ENCODE data around the gene PODNL1.
"Not testable (repeated sequence)": the region's sequence is repeated elsewhere in the genome, so short reads cannot be mapped to it uniquely, and the experiment has no call there.

Gene PODNL1

DNA sequence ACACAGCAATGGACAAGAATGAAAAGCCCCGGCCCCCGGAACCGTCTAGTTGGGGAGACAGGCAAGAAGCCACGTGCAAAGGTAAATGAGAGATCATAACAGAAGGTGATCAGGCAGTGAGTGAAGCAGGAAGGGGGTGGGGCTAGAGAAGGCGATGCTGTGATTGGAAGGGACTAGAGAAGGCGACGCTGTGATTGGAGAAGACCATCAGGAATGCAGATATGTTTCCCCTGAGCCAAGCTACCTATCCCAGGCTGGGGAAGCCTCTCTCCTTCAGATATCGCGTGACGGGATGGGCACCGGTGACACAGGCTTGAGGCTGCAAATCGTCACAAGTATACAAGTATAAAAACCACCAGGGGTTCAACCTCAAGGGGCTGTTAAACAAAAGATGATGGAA is 35.9 kb upstream of the PODNL1 start:
- peak in 3 of 56 donors; percentile 21 to 42 (median 29) for DNase-seq

DNA sequence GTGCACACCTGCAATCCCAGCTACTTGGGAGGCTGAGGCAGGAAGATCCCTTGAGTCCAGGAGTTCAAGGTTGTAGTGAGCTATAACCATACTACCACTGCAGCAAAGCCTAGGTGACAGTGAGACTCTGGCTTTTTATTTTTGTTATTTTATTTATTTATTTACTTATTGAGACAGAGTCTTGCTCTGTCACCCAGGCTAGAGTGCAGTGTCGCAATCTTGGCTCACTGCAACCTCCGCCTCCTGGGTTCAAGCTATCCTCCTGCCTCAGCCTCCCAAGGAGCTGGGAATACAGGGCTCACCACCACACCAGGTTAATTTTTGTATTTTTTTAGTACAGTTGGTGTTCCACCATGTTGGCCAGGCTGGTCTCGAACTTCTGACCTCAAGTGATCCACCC is 35.3 kb upstream of the PODNL1 start:
- DNase-seq, result not testable (repeated sequence)

- DNase-seq, result no peak
Measured at GRCh38 chr19:13972368-13973155, 34.3 kb upstream of the PODNL1 start.

DNA sequence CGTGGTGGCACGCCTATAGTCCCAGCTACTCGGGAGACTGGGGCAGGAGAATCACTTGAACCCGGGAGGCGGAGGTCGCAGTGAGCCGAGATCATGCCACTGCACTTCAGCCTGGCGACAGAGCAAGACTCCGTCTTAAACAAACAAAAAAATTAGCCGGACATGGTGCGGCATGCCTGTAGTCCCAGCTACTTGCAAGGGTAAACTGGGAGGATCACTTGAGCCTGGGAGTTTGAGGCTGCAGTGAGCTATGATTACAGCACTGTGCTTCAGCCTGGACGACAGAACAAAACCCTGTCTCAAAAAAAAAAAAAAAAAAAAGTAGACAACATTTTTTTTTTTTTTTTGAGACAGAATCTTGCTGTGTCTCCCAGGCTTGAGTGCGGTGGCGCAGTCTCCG is 33.7 kb upstream of the PODNL1 start:
- not testable (repeated sequence) for DNase-seq

DNA sequence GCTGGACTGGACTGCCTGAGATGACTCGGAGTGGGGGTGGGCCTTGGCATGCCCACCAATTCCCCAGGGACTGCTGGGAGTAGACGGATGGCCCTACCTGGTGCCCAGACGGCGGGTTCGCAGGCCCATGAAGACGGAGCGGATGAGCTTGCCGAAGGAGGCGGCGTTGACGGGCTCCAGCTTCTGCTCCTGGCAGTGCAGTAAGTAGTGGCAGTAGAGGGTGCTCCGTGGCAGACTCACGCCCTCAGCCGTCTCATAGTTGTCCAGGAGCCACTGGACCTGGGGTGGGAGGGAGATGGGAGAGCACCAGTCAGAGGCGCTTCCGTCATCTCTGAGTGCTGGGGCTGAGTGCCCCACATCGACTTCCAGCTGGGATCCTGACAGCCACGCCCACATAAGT is 31.7 kb upstream of the PODNL1 start:
- DNase-seq, result no peak

DNA sequence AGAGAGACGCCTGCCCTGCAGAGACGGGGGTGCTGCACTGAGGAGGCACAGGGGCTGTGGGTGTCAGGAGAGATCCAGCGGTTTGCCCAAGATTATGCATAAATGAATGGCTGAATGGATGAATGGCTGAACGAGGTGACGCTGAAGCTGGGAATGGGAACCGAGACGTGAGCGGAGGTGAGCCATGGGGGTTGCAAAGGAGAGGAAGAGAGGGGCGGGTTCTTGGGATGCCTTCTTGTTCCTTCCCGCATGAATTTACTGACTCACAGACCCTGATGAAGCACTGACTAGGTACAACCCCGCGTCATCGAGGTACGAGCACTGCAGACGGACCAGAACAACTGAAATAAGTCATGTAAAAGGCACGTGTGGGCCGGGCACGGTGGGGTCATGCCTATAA is 30.8 kb upstream of the PODNL1 start:
- peak in 13 of 56 donors; percentile 7 to 61 (median 26) for DNase-seq

DNA sequence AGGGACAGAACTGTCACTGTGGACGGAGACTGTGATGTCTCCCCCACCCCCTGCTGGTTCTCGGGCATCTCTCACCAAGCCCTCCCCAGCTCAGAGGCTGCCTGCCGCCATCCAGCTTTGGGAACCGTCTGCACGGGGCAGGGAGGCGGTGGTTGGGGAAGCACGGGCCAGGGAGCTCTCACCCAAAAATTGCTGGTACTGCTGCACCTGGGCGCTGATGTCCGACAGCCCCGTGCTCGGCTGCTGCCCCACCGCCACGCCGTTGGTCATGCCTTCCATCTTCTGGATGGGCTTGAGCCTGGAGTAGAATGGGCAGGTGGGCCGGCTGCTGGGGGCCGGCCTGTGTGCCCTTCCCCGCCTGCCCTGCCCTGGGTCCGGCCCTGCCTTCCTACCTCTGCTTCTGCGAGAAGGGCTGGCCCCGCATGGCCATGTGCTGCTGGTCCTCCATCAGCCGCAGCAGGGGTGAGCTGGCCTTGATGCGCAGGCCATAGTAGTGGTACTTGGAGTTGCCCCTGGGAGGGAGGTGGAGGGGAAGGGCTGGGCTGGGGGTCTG is 30.2 kb upstream of the PODNL1 start:
- no peak for DNase-seq

DNA sequence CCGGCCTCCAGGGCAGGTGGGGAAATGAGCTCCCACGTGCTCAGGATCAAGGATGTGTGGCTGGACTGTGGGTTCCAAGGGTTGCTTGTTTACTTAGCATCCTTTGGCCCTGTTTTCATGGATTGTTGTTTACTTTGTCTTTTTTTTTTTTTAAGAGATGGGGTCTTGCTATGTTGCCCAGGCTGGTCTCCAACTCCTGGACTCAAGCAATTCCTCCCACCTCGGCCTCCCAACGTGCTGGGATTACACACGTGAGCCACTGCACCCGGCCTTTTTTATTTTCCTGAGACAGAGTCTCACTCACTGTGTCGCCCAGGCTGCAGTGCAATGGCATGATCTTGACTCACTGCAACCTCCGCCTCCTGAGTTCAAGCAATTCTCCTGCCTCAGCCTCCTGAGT is 29.0 kb upstream of the PODNL1 start:
- DNase-seq, result not testable (repeated sequence)

- DNase-seq, result no peak
Measured at GRCh38 chr19:13966684-13967128, 28.5 kb upstream of the PODNL1 start.

DNA sequence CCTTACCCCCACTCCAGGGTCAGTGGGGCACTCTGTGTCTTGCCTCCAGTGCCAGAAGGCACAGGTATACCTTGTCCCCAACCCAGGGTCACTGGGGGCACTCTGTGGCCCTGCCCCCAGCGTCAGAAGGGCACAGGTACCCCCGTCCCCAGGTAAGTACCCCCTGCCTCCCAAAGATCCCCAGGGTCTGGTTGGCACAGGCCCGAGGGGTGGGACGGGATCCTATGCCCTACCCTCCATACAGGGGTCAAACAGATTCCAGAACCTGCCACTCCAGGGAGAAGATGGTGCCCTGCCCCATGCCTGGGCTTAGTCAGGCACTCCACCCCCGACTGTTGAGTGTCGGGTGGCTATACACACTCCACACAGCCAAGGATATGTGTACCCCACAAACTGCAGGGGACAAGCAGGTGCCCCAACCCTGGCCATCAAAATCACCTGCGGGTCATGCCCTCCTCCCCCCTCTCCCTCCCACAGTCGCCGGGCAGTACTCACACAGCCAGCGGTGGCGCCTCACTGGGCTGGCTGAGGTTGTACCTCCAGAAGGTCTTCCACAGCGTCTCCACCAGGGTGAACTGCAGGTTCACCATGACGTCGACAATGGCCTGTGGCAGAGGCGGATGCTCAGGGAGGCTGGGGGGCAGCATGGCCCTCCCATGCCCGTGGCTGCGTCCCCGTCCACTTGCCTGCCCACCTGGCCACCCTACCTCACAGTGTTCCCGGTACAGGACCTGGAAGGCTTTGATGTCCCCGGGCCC is 27.9 kb upstream of the PODNL1 start:
- no peak for DNase-seq

DNA sequence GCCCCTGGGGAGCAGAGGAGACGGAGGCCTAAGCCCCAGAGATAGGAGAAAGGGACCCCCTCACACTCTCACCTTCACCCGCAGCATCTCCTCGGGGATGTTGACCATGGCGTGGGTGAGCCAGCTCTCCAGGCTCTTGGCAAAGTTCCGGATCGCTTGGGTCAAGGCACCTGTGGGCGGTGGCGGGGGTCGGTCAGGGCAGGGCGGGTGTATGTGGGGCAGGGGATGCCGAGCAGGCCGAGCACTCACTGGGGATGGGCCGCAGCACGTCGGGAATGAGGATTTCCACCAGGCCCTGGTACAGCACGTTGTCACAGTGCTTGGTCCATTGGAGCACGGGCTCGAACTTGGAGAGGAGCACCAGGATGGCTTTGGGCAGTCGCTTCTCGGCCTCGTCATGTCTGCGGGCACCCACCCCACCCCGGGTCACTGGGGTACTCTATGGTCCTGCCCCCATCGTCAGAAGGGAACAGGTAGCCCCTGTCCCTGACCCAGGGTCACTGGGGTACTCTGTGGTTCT is 27.2 kb upstream of the PODNL1 start:
- DNase-seq, result no peak

DNA sequence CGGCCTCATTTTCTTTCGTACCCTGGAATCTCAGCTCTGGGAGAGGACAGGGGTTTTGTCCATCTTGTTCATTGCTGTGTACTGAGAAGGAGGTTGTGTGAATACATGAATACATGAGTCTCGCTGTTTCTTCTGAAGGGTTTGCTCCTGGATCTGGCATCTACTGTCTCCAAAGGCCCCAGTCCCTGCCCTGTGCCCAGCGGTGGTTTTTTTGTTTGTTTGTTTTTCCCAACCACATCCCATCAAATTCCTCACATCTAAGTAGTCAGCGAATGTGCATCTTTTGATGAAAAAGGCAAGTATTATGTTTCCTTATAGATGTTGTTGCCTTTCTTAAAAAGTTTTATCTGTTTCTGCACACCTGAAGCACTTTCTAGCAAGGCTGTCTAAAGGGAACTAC is 26.6 kb upstream of the PODNL1 start:
- DNase-seq, result no peak

DNA sequence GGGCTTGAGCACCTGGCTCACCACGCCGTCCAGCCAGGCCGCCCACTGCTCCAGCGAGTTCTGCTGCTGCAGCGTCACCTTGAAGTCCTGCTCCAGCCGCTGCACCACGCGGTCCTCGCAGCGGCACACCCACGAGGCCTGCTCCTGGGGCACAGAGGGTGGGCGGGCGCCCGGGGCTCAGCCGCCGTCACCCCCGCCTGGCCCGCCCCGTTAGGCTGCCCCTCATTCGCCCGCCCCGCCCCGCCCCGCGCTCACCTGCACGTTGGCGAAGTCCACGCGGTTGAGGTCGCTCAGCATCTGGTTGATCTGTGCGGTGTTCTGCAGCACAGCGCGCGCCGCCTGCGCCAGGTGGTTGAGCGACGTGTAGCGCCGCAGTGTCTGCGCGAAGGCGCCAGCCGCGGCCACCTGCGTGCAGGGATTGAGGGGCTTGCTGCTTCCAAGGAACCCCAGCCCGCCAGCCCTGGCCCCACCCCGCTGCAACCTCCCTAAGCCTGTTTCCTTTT is 25.4 kb upstream of the PODNL1 start:
- no peak for DNase-seq

- no peak for DNase-seq
Measured at GRCh38 chr19:13962699-13963602, 24.7 kb upstream of the PODNL1 start.

GRCh38 chr19:13961826-13962698 is 23.8 kb upstream of the PODNL1 start:
- peak in 1 of 56 donors; percentile 9 for DNase-seq

DNA sequence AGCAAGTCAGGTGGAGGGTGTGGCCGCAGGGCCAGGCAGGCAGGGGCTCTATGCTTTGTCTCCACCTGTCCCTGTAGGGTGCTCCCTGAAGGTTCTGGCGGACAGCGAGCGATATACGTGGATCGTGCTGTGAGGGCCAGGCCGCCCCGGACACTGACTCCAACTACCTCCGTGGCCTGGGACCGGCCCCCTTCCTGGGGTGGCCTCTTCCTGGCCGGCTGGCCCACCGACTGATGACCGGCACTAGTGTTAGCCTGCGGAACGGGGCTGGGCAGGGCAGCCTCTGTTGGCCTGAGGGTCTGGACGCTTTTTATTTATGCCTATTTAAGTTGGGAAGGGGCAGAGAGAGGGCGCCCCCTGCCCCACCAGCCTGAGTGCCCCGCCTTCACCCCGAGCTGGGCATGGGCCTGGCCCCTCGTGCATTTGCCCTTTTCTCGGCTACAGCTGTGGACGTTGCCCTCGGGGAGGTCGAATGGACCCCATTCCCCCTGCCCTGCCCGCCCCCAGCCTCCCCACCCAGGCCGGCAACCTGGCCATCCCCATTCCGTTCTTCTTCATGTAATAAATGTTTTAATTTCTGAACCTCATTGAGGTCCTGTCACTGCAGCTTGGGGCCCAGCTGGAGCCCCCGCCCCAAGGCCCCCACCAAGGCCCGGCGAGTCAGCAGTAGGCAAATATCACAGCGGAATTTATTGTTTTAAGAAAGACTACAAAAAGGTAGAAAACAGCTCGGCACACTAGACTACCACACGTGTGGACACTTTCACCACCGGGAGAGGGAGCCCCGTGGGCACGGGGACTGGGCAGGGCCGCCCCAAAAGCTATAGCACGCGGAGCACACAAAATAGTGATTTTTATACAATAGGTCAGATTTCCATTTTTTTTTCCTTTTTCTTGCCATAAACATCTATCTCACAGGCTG is 22.9 kb upstream of the PODNL1 start:
- DNase-seq, result no peak

- no peak for DNase-seq
Measured at GRCh38 chr19:13959962-13960862, 22.0 kb upstream of the PODNL1 start.

Measured in nucleus accumbens (tissue), 56 donors.